Effector CD8-positive, alpha-beta T cell (primary cell): ENCODE results near the gene EXOC7.

Source experiments
- DNase-seq: peaks from one replicate; lab custom pipeline; 2025; lab: John Stamatoyannopoulos, UW

EXOC7 gene

DNA sequence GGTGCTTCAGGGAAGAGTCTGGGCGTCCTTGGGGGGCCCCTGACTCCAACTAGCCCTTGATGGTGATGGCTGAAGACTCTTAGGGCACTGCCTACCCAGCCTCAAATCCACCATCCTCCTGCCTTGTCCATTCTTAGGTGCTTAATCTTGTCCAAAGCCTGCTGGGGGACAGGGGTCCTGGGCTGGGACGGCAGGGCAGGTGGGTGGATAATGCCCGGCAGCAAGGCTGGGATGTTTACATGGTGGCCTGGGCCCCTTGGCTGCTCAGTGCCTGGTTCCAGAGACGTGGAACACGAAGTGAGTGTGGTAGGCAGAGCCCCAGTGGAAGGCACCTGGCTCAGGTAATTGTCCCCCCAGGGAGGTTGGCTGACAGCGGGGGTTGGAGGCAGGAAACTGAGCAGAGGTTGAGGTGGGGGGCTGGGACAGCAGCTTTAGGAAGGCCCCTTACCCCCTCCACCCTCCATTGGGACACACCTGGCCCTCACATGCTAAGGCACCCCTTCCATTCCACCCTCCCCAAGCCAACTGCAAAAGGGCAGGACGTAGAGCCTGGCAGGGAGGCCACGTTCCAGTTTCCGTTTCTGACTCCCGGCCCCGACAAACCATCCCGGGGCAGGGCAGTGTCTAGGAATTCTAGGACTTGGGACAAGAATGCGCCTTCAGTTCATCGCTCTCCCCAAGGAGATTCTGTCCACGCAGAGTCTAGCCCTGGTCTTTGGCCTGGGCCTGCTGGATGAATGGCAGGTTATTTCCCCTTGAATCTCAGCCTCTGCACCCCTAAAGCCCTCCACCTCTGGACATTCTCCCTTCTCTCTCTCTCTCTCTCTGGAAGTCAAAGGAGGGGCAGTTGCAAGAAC, 35.5 kb upstream of the EXOC7 start:
- no peak for DNase-seq

DNA sequence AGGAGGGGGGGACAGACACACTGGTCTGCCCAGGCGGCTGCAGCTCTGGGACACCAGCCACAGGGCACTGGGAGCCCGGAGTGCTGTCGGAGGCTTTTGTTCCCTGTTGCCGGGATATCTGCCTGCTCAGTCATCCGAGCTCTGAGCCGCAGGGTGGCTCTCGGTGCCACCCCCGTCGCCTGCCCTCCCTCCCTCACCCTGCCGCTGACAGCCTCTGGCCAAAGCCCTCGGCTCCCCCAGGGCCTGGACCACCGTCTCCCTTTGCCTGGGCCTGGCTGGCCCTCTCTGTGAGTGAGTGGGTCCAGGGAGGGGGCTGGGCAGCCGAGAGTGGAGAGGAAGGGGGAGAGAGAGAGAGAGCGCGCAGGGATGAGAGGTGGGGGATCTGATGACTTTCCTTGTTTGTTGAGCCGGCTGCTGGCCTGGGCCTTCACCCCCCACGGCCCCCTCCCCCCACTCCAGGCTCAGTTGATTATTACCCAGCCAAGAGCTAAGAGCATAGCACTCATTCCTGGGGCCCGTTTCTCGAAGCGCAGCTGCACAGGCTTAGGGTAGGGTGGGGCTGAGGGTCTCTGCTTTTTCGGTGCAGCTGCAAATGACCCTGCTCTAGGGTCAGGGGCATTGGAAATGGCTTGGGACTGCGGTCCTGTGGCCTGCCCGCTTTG, 34.8 kb upstream of the EXOC7 start:
- no peak for DNase-seq

DNA sequence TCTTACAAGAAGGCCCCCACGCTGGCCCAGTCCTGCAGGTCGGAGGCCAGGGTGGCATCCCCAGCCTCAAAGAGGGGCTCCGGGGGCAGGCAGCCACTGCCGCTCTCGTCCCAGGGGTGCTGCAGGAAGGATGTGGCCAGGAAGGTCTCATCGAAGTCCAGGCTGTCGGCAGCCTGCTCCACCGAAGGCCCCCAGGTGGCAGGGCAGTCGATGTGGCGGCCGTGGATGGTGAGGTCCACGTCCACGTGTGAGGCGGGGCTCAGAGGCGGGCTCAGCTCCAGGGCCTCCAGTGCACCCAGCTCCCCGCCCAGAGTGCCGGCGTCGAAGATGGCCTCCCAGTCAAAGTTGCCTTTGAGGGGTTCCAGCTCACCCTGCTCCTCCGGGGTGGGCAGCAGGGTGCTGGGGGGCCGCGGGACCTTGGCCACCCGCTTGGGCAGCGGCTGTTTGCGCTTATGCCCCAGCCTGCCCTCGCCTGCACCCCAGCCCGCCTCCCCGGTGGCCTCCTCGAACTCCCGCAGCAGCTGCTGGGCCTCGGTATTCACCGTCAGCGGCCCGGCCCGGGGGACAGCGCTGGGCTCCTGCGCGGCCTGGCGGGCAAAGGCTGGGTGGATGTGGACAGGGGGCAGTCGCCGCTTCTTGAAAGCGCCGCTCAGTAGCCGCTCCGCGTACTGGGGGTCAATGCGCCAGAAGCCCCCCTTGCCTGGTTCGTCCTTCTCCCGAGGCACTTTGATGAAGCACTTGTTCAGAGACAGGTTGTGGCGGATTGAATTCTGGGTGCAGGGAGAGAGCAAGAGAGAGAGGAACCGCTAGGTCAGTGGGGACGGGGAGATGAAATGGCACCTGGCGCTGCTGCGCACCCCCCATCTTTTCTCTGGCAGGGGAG, 34.0 kb upstream of the EXOC7 start:
- no peak for DNase-seq

DNA sequence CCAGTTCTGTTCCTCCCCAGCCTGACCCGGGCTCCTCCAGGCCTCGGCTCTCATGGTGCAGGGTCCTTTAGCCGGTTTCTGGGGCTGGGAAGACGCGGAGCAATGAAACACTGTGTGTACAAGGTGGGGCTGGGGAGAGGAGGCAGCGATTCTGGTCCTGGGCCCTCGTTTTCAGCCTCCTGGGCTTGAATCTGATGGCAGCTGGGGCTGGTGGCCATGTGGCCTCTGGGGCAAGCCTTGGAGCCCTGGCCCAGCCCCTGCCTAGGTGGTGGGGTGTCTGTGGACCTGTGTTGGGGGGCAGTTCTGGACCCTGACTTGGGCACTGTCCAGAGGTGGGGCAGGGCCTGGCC, 33.4 kb upstream of the EXOC7 start:
- DNase-seq = no peak

DNA sequence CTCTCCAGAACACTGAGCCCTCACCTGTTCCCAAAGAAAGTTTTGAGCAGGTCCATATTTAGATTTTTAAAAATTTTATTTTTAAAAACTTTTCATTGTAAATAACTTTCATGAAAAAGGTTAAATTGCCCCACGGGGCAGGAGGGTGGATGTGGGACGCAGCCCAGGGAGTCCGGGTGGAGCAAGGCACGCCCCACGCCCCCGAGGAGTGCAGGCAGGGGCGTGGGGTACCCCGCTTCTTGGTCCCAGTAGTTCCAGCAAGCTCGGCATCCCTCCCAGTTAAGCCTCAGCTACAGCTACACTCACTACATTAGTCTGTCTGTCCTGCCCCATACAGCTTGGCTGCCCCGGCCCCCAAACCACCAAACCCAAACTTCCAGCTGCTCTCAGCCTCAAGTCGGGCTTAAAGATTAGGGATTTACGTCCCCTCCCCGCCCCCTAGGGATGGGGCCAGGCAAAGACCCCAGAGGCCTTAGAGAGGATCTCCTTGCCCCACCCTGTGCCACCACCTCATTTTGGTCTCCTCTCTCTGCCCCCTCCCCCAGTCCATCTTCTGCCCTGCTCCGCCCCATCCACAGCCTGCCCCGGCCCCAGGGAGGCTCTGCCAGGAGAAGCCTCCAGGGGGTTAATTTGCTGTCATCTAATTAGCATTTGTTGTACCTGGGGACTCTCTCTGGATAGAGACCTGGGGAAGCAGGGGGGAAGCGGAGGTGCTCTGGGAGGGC, 32.9 kb upstream of the EXOC7 start:
- no peak for DNase-seq

DNA sequence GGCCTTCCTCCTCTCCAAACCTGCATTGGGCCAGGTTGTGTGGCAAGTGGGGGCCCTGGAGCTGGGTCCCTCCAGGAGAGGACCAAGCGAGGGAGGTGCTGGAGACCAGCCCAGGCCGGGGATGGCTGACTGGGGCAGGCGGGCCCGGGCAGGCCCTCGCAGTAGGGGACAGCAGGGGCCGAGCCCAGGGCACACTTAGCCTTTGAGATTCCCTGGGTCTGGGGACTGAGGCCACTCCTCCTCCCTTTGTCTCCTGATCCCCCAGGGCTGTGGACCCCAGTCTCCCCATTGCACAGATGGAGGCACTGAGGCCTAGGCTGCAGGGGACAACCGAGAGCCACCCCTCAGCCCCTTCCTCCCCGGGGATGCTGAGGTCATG, 32.2 kb upstream of the EXOC7 start:
- DNase-seq = no peak

DNA sequence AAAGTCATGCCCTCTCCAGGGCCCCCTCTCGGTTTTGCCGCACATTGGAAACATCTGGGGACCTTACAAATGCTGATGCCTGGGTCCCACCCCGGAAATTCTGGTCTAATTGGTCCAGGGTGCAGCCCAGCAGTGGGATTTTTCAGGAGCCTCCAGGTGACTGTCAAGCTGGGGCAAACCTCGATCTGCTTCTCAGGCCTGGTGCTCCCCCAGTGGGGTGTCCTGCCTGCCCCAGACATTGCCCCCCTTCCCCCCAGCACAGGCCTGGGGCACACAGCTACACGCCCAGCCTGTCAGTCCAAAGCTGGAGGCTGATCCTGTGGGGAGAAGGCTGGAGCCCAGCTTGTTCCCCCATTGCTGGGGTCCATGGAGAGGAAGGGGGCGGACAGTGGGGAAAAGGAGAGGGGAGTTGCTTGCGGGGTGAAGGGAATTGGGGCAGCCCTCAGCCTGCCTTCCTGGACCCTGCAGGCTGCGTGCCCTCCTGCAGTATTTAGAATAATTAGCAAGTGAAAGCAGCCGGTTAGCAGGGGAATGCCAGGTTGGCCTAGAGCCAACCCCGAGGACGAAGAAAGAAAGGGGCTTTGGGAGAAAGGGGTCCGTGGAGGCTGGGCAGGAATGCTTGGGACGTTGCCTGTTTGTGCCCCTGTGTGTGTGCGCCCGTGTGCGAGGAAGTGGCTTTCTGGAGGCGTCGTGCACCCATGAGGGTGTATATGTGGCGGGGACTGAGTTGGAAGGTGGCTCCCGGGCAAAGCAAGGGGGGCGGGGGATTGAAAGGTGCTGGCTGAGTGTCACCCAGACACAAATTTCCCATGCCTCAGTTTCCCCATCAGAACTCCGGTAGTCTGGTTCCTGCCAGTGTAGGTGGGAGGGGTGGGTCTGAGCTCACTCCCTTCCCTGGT, 31.6 kb upstream of the EXOC7 start:
- DNase-seq = no peak

DNA sequence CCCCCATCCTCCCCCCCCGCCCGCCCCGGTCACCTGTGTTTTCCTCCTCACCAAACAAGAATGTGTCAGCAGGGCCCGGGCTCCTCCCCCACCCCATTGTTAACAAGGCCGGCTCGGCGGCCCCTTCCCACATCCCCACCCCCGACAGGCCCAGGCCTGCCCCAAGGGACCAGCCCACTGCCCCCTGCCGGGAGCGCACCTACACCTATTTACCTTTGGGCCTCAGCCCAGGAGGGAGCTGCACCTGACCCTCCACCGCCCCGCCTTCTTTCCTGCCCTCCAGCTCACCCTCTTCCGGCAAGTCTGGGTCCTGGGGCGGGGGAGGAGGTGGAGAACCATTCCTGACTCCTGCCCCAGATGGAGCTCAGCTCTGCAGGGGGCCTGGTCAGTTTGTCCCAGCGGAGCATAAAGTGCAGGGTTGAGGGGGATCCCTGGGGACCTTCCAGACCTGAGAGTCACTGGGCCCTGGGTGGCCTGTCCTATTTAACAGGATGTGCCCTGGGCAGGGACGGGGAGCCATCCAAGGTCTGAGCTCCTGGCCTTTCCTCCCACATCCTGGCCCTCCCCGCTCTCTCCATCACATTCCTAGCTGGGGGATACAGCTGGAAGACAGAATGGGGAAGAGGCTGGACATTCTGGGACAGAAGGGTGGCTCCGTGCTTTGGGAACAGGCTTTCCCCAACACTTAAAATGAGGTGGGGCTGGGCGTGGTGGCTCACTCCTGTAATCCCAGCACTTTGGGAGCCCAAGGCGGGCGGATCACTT, 29.2 kb upstream of the EXOC7 start:
- DNase-seq = no peak

DNA sequence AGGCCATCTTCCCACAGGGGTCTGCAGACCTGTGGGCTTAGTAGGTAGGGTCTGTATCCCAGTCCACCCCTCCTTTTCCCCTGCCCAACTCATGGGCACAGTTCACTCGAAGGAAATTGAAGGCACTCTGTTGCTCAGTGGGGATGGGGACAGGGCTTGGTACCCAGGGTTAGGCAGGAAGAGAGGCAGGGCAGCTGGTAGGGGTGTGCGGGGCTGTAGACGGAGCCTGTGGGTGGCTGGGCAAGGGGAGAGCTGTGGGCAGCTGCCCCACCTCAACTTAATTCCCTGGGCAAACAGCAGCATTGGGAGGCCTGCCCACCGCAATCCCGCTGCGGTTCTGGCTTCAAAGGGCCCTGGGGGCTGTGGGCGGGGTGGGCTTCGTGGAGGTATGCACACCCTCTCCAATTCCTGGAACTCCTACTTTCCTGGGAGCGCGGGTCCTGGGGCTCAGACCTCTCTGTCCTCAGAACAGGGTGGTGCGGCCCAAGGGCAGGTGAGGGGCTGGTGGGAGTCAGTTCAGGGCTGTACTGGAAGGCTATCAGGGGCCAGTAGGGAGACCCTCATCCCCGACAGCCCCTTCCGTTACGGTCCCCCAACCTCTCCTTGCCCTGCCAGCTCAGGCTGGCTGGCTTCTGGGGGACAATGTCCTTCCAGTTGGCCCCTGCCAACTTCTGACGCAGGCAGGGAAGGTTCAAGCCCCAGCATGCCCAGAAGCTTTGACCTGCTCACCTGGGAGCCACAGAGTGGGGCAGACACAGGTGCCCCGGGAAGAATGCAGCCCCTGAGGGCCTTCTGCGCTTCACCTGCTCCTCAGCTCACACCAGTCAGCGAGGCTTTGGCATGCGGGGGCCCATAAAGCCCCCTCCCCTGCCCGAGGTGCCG, 28.3 kb upstream of the EXOC7 start:
- no peak for DNase-seq

DNA sequence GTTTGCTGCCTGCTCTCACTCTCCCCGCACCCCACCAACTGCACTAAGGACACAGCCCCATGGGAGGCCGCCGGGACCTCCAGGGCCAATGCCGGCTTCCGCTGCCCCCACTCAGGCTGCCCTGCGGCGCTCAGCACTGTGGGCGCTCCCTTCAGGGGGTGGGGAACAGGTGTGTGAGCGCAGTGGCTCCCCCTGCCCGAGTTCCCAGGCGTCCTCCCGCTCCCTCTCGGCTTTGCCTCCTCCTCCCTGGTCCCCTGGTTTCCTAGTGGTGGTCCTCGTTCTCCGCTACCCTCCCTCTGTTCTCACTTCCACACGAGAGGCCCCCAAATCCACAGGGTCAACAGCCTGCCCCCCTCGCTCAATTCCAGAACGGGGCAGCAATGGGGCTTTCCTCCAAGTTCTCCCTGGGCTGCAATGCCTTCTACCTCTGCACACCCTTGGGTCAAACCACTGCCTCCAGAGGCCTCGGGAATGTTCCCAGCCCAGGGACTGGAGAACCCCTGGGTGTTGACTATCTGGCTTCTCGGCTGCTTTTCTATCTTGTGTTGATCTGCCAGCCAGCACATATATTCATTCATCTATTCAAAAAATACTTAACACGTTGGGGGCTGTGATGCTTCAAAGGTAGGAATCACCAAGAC, 27.6 kb upstream of the EXOC7 start:
- DNase-seq = no peak

DNA sequence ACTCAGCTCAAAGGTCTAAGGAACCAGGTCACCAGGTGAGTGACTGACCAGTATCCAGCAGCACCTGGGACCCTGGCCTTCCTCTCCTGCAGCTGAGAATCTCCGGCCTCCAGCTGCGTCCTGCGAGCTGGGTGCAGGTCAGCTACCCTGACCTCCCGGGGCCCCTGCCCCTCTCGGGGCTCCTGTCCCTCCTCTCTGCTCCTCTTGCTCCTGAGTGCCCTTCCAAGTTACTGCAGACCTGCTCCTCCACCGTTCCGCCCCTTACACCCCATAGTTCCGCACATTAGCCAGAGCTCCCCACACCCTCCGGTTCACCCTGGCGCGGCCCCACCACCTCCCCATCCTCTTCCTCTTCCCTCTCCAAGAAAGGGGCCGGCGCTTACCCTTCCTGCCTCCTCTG, 26.9 kb upstream of the EXOC7 start:
- DNase-seq = no peak

DNA sequence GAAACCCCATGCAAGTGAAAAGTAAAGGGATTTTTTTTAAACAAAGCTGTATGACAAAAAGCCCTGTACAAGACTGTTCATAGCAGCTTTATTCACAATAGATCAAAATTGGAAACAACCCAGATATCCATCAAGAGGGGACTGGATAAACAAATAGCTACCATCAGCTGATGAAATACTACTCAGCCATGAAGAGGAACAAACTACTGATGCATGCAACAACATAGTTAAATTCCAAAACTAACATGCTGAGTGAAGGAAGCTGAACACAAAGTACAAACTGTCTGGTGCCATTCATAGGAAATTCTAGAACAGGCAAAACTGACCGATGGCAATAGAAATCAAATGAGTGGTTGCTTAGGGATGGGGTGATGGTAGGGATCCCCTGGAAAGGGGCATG, 22.3 kb upstream of the EXOC7 start:
- no peak for DNase-seq

DNA sequence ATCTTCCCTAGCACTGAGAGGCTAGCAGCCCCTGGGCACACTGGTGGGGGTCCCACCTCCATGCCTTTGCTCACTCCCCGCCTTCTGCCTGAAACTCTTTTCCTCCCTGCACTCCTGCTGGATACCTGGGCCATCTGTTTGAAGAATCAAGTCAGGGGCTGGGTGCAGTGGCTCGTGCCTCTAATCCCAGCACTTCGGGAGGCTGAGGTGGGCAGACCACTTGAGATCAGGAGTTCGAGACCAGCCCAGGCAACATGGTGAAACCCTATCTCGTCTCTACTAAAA, 21.7 kb upstream of the EXOC7 start:
- DNase-seq = no peak

DNA sequence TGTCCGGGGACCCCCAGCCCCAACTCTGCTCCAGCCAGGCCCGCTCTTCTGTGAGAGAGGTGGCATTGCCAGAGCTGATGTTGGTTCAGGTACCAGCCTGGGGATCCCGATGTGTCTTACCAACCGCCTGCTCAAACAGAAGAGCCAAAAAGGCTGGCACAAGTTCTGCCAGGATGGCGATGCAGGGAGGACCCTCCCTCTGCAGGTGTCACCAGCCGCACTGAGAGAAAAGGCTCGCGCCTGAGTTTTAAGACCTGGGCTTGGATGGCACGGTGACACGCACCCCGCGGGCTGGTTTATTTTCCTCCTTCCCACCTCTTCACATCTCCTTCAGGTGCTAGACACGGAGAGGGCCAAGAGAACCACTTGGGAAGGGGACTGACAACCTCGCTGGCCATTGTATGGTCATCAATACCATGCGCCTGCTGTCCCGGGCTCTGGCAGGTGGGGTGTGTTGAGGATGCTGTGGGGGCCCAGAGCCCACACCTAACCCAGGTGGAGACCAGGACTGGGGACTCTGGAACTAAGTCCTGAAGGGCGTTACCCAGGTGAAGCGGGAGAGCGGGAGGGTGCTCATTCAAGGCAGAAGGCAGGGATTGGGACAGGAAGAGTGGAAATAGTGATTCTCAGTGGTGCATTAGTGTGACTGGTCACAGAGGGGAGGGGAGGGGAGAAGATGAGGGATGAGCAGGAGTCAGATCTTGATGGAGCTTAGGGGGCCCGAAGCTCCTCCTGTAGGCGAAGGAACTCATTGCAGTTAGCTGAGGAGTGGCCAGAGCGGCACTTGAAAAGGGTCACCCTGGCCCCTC, 21.2 kb upstream of the EXOC7 start:
- DNase-seq = no peak

DNA sequence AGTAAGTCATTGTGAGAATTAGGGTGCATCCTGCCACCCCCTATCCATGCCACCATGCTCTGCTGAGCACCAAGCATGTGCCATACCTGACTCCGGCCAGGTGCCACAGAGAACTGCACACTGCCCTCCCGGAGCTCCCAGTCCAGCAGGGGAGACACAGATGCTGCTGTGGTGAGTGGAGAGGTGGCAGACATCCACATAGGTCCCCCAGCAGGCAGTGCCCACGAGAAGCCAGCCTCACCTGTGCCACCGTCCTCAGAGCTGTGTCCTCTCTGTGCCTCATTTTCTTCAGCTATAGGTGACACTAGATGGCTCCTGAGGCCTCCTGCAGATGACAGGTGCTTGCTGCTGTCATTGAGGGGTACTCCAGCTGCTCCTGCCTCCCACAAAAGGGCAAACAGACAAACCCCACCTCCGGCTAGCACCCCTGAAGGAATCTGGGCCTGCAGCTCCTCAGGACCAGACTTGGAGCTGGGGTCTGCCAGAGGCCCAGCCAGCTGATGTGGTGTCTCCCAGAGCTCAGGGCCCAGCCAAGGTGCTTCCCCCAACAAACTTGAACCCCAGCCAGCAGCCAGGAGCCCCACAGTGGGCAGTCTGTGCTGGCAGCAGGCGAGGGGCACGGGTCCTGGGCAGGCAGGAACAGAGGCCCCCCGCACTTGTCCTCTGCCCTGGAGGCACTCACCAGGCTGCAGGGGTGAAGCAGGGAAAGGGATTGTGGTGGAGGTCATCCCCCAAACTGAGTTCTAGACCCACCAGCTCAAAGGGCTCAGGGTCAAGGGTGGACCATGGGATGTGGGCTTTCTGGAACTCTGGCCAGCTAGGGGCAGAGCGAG, 20.4 kb upstream of the EXOC7 start:
- DNase-seq = no peak

DNA sequence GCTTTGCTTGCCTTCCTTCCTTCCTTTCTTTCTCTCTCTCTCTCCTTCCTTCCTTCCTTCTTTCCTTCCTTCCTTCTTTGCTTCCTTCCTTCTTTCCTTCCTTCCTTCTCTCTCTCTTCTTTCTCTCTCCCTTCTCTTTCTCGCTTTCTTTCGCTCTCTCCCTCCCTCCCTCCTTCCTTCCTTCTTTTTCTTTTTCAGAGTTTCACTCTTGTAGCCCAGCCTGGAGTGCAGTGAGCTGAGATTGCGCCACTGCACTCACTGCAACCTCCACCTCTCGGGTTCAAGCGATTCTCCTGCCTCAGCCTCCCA, 19.6 kb upstream of the EXOC7 start:
- DNase-seq = no peak

DNA sequence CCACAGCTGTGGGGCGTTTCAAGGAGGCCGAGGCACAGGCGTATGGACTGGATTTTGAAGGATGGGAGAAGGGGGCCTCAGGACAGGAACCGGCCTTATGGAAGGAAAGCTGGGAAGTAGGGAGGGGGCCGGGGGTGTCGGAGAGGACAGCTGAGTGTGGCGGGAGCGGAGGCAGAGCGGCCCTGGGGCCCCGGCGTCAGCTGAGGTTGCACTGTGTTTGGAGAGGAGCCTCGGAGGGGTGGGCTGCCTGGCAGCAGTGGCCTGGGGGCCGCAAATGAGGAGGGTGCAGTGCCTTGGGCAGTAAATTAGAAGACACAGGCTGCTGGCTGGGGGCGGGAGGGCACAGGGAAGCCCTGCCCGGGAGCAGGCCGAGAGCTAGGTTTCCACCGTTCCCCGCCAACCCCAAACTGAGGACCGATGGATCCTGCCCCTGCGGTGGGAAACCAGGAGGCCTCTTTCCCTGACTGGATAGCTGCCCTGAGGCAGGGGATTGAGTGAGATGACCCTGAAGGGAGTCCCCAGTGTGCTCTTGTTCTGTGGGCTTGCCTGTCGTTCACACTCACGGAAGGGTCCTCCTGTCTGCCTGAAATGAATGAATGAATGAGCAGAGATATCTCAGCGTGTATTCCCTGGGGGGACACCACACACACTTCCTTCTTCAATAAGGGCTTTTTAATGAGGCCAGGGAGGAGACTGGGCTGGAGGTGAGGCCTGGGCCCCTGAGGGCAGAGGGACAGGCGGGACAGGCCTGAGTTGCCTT, 19.0 kb upstream of the EXOC7 start:
- no peak for DNase-seq
